K562 (cell line): Measurements from ENCODE around the gene ITGA11. TPM values are rescaled to one million over a fixed set of nuclear protein-coding genes. Genes with fewer than 3 reads are reported as not detected.

Experiments
- ATAC-seq: fragments of 200-7000 bp; cut with Tn5 transposase; 3 replicates; pipeline ENCODE4 v1.9.1; 2020; ENCODE audit warnings: moderate library complexity
- BruUV-seq: library from RNA; stranded (reverse); fragments of 400-500 nt; replicated peaks from 2 replicates; lab custom pipeline; 2021; lab: Mats Ljungman, UMichigan
- CTCF ChIA-PET: fragments of 300-600 bp; formaldehyde crosslinking; extraction: SDS; loops from one replicate; lab custom pipeline; 2021; ENCODE audit warnings: low intra/inter-chr PET ratio; lab: Yijun Ruan, JAX
- POLR2A ChIA-PET: fragments of 300-600, 350-650 bp; sonication (Branson Sonifier 250); formaldehyde crosslinking; extraction: SDS; loops from one replicate; lab custom pipeline; 2021; ENCODE audit warnings: antibody characterized with exemption, inconsistent platforms; lab: Yijun Ruan, JAX
- DNase-seq, 4 experiments: peaks; one replicate each; pipeline versions ENCODE4 v3.0.0 to v3.0.0-alpha.2; 2011 to 2018; ENCODE audit warnings: low spot score in 3 of 4, mixed read lengths in 3 of 4; ENCODE audit errors: extremely low read depth in 1 of 4
- FAIRE-seq: peaks from 2 replicates; lab custom pipeline; 2011; peaks lifted over from hg19 to GRCh38; lab: Jason Lieb, UNC
- H2AFZ ChIP-seq: 2 replicates; pipeline ENCODE4 v1.6.0; 2011; ENCODE audit warnings: low read depth, low read length, control low read depth, inconsistent platforms
- H3K27ac ChIP-seq: fragments of 200-600 bp; 3 replicates; pipeline ENCODE4 v1.8.0; 2011; ENCODE audit warnings: low read depth, mild to moderate bottlenecking, control low read depth, inconsistent platforms, low read length, moderate library complexity, mixed read lengths; ENCODE audit errors: extremely low read depth
- H3K27me3 ChIP-seq, 2 experiments: fragments of 300-600 bp in 1 of 2; 2 replicates in 1 of 2; 3 replicates in 1 of 2; pipeline versions ENCODE4 v1.6.0 to v1.8.0; 2011; ENCODE audit warnings: inconsistent platforms in 2 of 2, low read length in 2 of 2, mild to moderate bottlenecking in 1 of 2, mixed read lengths in 1 of 2, moderate library complexity in 1 of 2; ENCODE audit not compliant: control insufficient read depth in 2 of 2, insufficient read depth in 2 of 2
- H3K36me3 ChIP-seq: fragments of 300-600 bp; 3 replicates; pipeline ENCODE4 v1.8.0; 2011; ENCODE audit warnings: mild to moderate bottlenecking, low read length, inconsistent platforms; ENCODE audit not compliant: control insufficient read depth, insufficient read depth
- H3K4me1 ChIP-seq, 2 experiments: fragments of 200-600 bp in 1 of 2; replicated peaks in 1 of 2; 2 replicates in 1 of 2; 3 replicates in 1 of 2; pipeline versions ENCODE4 v1.5.1 to v1.8.0; 2011; ENCODE audit warnings: inconsistent platforms in 2 of 2, low read length in 2 of 2, mild to moderate bottlenecking in 1 of 2, mixed read lengths in 1 of 2, moderate library complexity in 1 of 2; ENCODE audit not compliant: control insufficient read depth in 2 of 2, insufficient read depth in 2 of 2
- H3K4me2 ChIP-seq: 2 replicates; pipeline ENCODE4 v1.6.1; 2011; ENCODE audit warnings: low read length, control low read depth, inconsistent platforms, mixed read lengths; ENCODE audit not compliant: insufficient read depth
- H3K4me3 ChIP-seq: fragments of 200-600 bp; sonication (generic), shearing (Covaris generic); 2 replicates; pipeline ENCODE4 v1.5.1; 2016; ENCODE audit warnings: control low read depth, inconsistent platforms
- H3K79me2 ChIP-seq: fragments of 200-600 bp; 3 replicates; pipeline ENCODE4 v1.8.0; 2011; ENCODE audit warnings: low read length, inconsistent platforms; ENCODE audit not compliant: control insufficient read depth, insufficient read depth
- H3K9ac ChIP-seq, 2 experiments: 2 replicates each; pipeline versions ENCODE4 v1.6.0 to v1.6.1; 2011; ENCODE audit warnings: low read depth in 2 of 2, low read length in 2 of 2, control low read depth in 1 of 2, inconsistent platforms in 1 of 2, mild to moderate bottlenecking in 1 of 2, mixed read lengths in 1 of 2; ENCODE audit not compliant: insufficient read depth in 1 of 2
- H3K9me1 ChIP-seq: one replicate; pipeline ENCODE4 v1.6.0; 2011; ENCODE audit warnings: inconsistent platforms, mild to moderate bottlenecking, low read length, moderate library complexity; ENCODE audit not compliant: control insufficient read depth, insufficient read depth
- H3K9me3 ChIP-seq: replicated peaks from 2 replicates; pipeline ENCODE4 v1.5.1; 2011; ENCODE audit warnings: low read depth, low read length, inconsistent platforms; ENCODE audit not compliant: control insufficient read depth, insufficient read depth
- H4K20me1 ChIP-seq: replicated peaks from 2 replicates; pipeline ENCODE4 v1.6.1; 2011; ENCODE audit warnings: low read length, inconsistent platforms, mixed read lengths; ENCODE audit not compliant: control insufficient read depth, insufficient read depth
- CHD4 ChIP-seq: fragments of 200-600 bp; sonication (generic); IDR thresholded peaks from 3 replicates; pipeline ENCODE4 v1.6.1; 2012; ENCODE audit warnings: low read depth, mild to moderate bottlenecking, mixed read lengths, low read length, inconsistent platforms; ENCODE audit not compliant: insufficient read depth, insufficient replicate concordance, poor library complexity, severe bottlenecking
- MGA ChIP-seq: fragments of 450-650 bp; IDR thresholded peaks from 2 replicates; pipeline ENCODE4 v1.6.1; 2016; ENCODE audit warnings: mild to moderate bottlenecking, moderate library complexity
- SFPQ ChIP-seq: fragments of 200-400 bp; formaldehyde crosslinking; IDR thresholded peaks from 2 replicates; pipeline ENCODE4 v1.6.1; 2017; ENCODE audit warnings: mild to moderate bottlenecking, low read depth, low read length, moderate library complexity
- SIRT6 ChIP-seq: IDR thresholded peaks from one replicate; pipeline ENCODE4 v1.6.1; 2012; ENCODE audit warnings: low read depth, mild to moderate bottlenecking, control low read depth, inconsistent platforms, low read length, moderate library complexity
- ZBTB8A ChIP-seq: fragments of 450-650 bp; IDR thresholded peaks from 2 replicates; pipeline ENCODE4 v1.6.1; 2018; ENCODE audit warnings: mild to moderate bottlenecking, moderate library complexity; ENCODE audit not compliant: partially characterized antibody
- WGBS: fragments of 100-300 bp; shearing (Covaris generic); methylation state at CpG from one replicate; pipeline ENCODE4 v1.1.6; 2016; ENCODE audit warnings: low coverage, mixed read lengths; ENCODE audit not compliant: insufficient coverage; ENCODE audit errors: missing lambda C conversion rate; 5-methylcytosine and 5-hydroxymethylcytosine counted together
- in situ Hi-C: fragments of 300-500 bp; cut with MboI; formaldehyde crosslinking; loops from 4 replicates; pipeline ENCODE4 v1.15.0; 2018; ENCODE audit warnings: inconsistent platforms, mixed read lengths
- intact Hi-C: fragments of 100-400 bp; cut with micrococcal nuclease; formaldehyde crosslinking; loops from 2 replicates; pipeline ENCODE4 v1.14.2; 2022
- polyA plus RNA-seq, 8 experiments: library from polyadenylated mRNA; depleted of rRNA in 4 of 8; stranded (reverse) in 5 of 8; unstranded in 3 of 8; fragments of >200 nt; fragmentation: Nextera tagmentation in 2 of 8; fragmentation: Illumina TruSeq in 1 of 8; extraction: Ambion mirVana in 2 of 8; extraction: Trizol in 1 of 8; gene quantifications; 2 replicates each; pipeline versions ENCODE4 v1.2.1 to v1.2.3, GENCODE V29; 2011 to 2014; ENCODE audit warnings: inconsistent platforms in 1 of 8, missing spikeins in 1 of 8
- total RNA-seq, 7 experiments: library from RNA; depleted of rRNA in 6 of 7; stranded (reverse); fragments of >200 nt in 6 of 7; fragmentation: Illumina TruSeq in 2 of 7; extraction: Trizol in 2 of 7; gene quantifications; 2 replicates each; pipeline versions ENCODE4 v1.2.1 to v1.2.3, GENCODE V29; 2011 to 2021; ENCODE audit warnings: low replicate concordance in 1 of 7
- TF ChIP-seq, protein P1 (sequence below): fragments of 450-650 bp; formaldehyde crosslinking; IDR thresholded peaks from 2 replicates; pipeline ENCODE4 v1.4.0; 2020; ENCODE audit warnings: mild to moderate bottlenecking, moderate library complexity

The ITGA11 gene
- total and polyA plus RNA-seq, 9 of the 15 experiments (the other 6 are each of a cell fraction or from before 2014, with no cell fraction given), result 0.01 TPM; not detected in 8

DNA sequence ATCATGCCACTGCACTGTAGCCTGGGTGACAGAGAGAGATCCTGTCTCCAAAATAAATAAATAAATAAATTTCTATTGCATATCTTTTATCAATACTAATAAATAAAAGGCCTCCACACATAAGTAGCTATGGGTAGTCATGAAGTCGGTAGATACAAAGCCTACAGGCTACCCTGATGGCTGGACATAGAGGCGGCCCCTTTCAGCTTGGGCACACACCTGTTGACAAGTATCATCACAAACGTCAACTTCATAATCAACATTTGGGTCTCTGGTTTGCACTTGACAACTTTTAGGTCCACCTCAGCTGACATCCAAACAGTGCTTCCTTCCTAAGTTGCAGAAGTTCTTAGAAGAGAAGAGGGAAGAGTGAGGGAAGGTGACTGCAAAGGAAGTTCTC, 53.4 kb downstream of the ITGA11 start:
- ATAC-seq (no peak), FAIRE-seq (no peak), DNase-seq (no peak)
- no peak overlapping the region for H3K4me2 ChIP-seq
- no peak overlapping the region for H3K27ac ChIP-seq
- WGBS, result 0% methylated on average over 3 of the region's 3 CpGs
- H3K9me1 ChIP-seq, result no peaks in the 10 kb centered on the region
- H3K27me3 ChIP-seq, result peaks cover 0 to 16% of the 10 kb centered on the region in 2 experiments; a peak in 2 of 5 replicates
- H3K4me1 ChIP-seq, result no peaks in the 10 kb centered on the region
- no peaks in the 10 kb centered on the region for H3K36me3 ChIP-seq
- CTCF ChIA-PET, result no interaction called here
- H4K20me1 ChIP-seq, result no peaks in the 10 kb centered on the region
- no peaks in the 10 kb centered on the region for H3K79me2 ChIP-seq
- BruUV-seq, result no TSS peak
- POLR2A ChIA-PET, result no interaction called here
- in situ Hi-C loops, result no loop called here
- no peak overlapping the region for H3K4me3 ChIP-seq
- intact Hi-C loops, result no loop called here
- no peak overlapping the region for H2AFZ ChIP-seq
- no peaks in the 10 kb centered on the region for H3K9me3 ChIP-seq
- H3K9ac ChIP-seq, result no peak overlapping the region
- no peak for TF ChIP-seq SIRT6
- TF ChIP-seq, protein P1, sequence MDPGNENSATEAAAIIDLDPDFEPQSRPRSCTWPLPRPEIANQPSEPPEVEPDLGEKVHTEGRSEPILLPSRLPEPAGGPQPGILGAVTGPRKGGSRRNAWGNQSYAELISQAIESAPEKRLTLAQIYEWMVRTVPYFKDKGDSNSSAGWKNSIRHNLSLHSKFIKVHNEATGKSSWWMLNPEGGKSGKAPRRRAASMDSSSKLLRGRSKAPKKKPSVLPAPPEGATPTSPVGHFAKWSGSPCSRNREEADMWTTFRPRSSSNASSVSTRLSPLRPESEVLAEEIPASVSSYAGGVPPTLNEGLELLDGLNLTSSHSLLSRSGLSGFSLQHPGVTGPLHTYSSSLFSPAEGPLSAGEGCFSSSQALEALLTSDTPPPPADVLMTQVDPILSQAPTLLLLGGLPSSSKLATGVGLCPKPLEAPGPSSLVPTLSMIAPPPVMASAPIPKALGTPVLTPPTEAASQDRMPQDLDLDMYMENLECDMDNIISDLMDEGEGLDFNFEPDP (CRISPR knock-in tag), result no peak
- no peak for TF ChIP-seq SFPQ
- no peak for TF ChIP-seq MGA
- no peak for TF ChIP-seq CHD4
- no peak for TF ChIP-seq ZBTB8A
